ENCODE measurements around the gene TASL.
"Not testable (repeated sequence)": the region's sequence is repeated elsewhere in the genome, so short reads cannot be mapped to it uniquely, and the experiment has no call there.

Gene TASL

GRCh38 chrX:30576881-30577280 is 685 bp downstream of the TASL start:
- no peak for DNase-seq

GRCh38 chrX:30573125-30573524 is 4.4 kb downstream of the TASL start:
- DNase-seq = peak; percentile 42

GRCh38 chrX:30572678-30573077 is 4.9 kb downstream of the TASL start:
- no peak for DNase-seq

GRCh38 chrX:30572004-30572403 is 5.6 kb downstream of the TASL start:
- no peak for DNase-seq

GRCh38 chrX:30570505-30570904 is 7.1 kb downstream of the TASL start:
- DNase-seq = peak; percentile 64

GRCh38 chrX:30568136-30568535 is 9.4 kb downstream of the TASL start:
- no peak for DNase-seq

- not testable (repeated sequence) for DNase-seq
Observed at GRCh38 chrX:30563070-30563469, 14.5 kb downstream of the TASL start.

GRCh38 chrX:30561191-30561590 is 16.4 kb downstream of the TASL start:
- no peak for DNase-seq

- DNase-seq = no peak
Observed at GRCh38 chrX:30538271-30538670, 39.3 kb downstream of the TASL start.

- no peak for DNase-seq
Observed at GRCh38 chrX:30533835-30534234, 43.7 kb downstream of the TASL start.

GRCh38 chrX:30533266-30533665 is 44.3 kb downstream of the TASL start:
- peak; percentile 48 for DNase-seq

- peak; percentile 56 for DNase-seq
Observed at GRCh38 chrX:30530606-30531005, 47.0 kb downstream of the TASL start.

GRCh38 chrX:30525732-30526131 is 51.8 kb downstream of the TASL start:
- no peak for DNase-seq

- DNase-seq = no peak
Observed at GRCh38 chrX:30521440-30522182, 56.0 kb downstream of the TASL start.

- peak; percentile 9 for DNase-seq
Observed at GRCh38 chrX:30513284-30513683, 64.3 kb downstream of the TASL start.
